HG03558 (cell line): ENCODE data around the gene PLAAT5.
A peak's percentile ranks its signal among the peaks of the same experiment; 100 is the strongest.
"Not testable (repeated sequence)": the region's sequence is repeated elsewhere in the genome, so short reads cannot be mapped to it uniquely, and the experiment has no call there.

Source experiments
- ATAC-seq: cut with Tn5 transposase; IDR thresholded peaks from one replicate; pipeline ENCODE4 v1.9.1; 2021; ENCODE audit warnings: moderate number of reproducible peaks; ENCODE audit not compliant: unreplicated experiment; ENCODE audit errors: extremely low read depth

The PLAAT5 gene, protein sequence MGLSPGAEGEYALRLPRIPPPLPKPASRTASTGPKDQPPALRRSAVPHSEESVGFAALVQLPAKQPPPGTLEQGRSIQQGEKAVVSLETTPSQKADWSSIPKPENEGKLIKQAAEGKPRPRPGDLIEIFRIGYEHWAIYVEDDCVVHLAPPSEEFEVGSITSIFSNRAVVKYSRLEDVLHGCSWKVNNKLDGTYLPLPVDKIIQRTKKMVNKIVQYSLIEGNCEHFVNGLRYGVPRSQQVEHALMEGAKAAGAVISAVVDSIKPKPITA

DNA sequence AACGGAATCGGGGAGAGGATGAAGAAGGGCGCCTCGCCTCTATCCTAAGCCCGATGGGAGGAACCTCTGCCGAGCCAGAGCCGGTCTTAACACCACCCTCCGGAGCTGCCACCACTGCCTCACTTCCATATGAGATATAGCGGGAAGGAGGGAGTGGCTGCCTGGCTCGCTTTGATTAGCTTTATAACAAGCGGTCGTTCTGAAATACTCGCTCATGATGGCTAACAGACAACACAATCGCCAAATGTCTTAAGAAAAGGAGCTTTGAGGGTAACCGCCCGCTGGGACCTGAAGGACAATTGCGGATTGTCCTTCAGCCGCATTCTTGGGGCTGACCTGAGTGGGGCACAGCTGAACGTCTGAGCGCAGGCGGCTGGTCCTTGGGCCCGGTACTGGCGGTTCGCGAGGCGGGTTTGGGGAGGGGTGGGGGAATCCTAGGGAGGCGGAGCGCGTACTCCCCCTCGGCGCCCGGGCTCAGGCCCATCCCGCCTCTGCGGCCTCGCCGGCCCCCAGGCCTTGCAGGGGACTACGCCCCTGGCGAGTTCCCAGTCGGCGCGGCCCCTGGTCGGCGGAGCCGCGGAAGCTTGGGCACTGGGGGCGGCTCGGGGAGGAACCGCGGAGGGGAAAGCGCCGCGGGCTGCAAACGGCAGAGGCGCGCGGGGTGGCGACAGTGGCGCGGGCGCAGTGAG lies at the start of gene PLAAT5:
Gene PLAAT5, minus strand, starts transcription at position 617 of the 689 bp plus-strand sequence. Its CDS starts 133 bp downstream, at position 484.
- ATAC-seq = no peak

DNA sequence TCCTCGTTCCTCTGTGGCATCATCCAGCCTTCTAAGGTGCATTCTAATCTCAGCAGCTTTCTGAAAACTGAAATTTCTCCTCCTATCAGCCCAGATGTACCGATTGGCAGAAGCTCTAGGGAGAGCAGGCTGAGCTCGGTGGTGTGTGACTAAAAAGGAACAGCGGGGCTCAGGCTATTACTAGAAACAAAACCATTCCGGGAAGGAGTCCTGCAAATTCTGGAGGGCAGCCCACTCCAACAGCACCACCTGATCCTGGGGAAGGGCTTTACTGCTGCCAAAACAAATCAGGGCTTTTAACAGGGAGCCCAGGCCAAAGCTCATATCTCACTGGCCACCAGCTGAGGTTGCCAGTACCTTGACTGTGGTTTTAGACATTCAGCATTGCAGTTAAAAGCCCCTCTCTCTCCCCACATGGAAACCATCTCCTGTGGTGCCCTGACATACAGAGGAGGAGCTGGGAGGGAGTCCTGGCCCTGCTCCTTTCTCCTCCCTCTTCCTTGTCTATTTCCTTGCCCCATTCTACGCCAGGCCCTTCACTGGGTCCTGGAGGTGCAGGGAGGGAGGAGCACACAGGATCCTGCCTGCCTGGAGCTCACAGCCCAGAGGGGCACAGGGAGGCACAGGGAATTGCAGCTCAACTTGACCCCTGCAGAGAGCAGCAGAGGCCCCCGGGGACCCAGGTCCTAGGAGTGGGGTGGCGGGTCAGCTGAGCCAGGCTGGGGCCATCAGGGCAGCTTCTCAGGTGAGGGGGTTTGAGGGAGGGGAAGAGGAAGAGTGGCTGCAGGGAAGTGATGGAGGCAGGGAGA lies 46.5 kb upstream of the PLAAT5 start:
- ATAC-seq = no peak

- no peak for ATAC-seq
Measured at GRCh38 chr11:63536669-63537292, 45.8 kb upstream of the PLAAT5 start, which contains the start of gene PLAAT4. TSS of gene PLAAT4 (plus strand) at chr11:63536808. CDS start at chr11:63536869, 61 bp downstream.

DNA sequence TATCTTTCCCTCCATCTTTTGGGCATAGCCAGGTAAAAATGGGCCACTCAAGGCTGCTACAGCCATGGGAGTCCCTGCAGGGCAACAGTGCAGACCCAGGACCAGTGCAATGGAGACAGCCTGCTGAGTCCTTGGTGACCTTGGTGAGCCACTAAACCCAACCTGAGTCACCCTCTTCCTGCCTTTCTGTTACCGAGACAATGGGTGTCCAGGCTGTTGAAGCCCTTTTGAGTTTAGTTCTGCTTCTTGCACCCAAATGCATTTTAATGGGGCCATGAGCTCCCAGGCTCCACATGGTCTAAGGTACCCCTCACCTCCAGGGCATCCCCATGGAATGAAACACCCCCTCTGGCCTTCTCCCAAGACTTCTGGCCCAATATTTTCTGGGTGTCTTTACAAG lies 44.8 kb upstream of the PLAAT5 start:
- ATAC-seq = no peak

DNA sequence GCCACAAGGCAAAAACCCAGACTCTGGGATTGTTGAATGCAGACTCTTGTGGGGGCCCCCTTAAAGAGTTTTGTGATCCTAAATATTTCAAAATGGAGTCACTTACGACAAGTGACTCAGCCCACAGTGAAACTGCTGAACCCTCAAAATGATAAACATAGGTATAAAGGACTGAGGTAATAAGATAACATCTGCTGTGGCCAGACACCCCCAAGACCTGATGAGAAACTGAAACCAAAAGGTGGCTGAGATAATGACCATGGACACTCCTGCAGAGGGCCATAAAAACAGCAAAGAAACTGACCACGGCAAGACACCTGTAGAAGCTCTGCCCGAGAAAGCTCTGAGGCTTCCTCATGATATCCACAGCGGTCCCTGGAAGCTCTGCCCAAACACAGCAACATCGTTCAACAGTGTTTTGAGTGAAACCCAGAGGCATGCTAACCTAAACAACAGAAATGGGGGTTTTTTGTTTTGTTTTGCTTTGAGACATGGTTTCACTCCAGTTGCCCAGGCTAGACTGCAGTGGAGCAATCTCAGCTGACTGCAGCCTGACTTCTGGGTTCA lies 44.0 kb upstream of the PLAAT5 start:
- no peak for ATAC-seq

DNA sequence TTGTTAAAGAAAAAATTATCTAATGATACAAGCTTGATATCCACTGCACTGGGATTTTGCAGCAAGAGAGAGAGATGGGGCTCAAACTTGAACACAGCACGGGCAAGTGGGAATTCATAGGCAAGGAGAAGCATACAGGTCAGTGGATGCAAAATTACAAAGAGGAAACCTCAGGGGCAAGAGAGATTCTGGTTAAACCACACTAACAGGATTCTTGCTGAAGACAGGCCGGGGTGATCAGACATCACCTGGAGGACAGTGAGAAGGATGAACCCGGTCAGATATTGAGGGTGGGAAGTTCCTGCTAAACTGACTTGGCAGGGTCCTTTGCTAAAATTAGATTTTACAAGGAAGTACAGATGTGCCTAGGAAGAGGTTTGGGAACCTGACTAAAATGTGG lies 43.1 kb upstream of the PLAAT5 start:
- ATAC-seq = no peak

GRCh38 chr11:63532799-63533475 lies 42.0 kb upstream of the PLAAT5 start:
- no peak for ATAC-seq

- ATAC-seq = no peak
Measured at GRCh38 chr11:63532117-63532516, 41.1 kb upstream of the PLAAT5 start.

DNA sequence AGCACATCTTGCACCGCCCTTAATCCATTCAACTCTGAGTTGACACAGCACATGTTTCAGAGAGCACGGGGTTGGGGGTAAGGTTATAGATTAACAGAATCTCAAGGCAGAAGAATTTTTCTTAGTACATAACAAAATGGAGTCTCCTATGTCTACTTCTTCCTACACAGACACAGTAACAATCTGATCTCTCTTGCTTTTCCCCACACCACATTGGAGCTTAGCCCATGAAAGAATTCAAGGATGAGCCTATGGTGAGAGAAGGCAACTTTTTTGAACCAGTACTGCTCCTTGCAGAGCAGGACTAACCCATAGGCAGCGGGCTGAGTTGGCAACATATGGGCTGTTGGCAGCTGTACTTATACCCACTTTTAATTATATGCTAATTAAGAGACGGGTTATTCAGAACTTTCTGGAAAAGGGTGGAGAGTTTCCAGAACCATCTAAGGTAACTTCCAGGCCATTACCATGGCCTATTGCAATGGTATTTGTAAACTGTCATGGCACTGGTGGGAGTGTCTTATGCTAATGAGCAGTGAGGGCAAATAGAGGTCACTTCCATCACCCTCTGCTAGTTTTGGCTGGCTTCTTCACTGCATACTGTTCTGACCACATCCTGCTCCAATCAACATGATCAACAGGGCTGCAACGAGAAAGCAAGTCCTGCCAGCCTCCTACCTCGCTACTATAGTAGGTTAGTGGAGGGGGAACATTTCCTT lies 40.3 kb upstream of the PLAAT5 start:
- peak; percentile 64 for ATAC-seq

DNA sequence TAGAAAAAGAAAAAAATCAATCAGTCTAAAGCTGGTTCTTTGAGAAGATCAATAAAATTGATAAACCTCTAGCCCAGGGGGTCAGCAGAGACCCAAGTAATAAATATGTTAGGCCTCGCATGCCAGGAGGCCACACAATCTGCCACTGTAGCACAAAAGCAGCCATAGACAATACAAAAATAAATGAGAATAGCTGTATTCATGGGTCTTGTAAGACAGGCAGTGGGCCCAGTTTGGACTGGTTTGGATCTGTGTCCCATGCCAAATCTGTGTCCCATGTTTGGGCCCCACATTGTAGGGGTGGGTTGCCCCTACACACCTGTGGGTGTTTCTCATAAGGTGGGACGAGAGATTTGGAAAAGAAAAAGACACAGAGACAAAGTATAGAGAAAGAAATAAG lies 39.1 kb upstream of the PLAAT5 start:
- ATAC-seq = no peak

DNA sequence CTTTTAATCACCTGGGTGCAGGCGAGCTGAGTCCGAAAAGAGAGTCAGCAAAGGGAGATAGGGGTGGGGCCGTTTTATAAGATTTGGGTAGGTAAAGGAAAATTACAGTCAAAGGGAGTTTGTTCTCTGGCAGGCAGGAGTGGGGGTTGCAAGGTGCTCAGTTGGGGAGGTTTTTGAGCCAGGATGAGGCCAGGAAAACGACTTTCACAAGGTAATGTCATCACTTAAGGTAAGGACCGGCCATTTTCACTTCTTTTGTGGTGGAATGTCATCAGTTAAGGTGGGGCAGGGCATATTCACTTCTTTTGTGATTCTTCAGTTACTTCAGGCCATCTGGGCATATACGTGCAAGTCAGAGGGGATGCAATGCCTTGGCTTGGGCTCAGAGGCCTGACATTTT lies 38.4 kb upstream of the PLAAT5 start:
- not testable (repeated sequence) for ATAC-seq

DNA sequence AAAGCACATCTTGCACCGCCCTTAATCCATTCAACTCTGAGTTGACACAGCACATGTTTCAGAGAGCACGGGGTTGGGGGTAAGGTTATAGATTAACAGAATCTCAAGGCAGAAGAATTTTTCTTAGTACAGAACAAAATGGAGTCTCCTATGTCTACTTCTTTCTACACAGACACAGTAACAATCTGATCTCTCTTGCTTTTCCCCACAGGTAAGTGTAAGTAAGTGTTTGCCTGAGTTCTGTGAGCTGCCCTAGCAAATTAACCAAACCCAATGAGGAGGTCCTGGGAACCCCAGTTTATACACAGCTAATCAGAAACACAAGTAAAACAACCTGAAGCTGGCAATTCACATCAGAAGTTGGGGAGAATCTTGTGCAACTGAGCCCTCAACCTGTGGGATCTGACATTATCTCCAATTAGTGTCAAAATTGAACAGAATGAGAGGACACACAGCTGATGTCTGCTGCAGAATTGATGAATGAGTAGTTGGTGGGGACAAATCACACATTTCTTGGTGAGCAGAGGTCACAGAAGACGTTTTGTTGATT lies 37.8 kb upstream of the PLAAT5 start:
- ATAC-seq = not testable (repeated sequence)

- not testable (repeated sequence) for ATAC-seq
Measured at GRCh38 chr11:63528156-63528555, 37.2 kb upstream of the PLAAT5 start.

DNA sequence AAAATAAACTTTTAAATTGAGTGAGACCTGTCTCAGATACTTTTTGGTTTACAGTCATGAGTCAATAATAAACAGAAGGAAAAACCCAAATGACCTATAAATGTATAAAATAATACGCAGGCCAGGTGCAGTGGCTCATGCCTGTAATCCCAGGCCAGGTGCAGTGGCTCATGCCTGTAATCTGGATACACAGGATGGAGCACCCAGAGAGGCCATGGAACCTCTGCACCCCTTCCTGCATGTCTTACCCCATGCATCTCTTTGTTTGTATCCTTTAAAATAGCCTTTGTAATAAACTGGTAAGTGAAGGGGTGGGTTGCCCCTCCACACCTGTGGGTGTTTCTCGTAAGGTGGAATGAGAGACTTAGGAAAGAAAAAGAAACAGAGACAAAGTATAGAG lies 36.7 kb upstream of the PLAAT5 start:
- ATAC-seq = no peak

- no peak for ATAC-seq
Measured at GRCh38 chr11:63523151-63523550, 32.2 kb upstream of the PLAAT5 start.

DNA sequence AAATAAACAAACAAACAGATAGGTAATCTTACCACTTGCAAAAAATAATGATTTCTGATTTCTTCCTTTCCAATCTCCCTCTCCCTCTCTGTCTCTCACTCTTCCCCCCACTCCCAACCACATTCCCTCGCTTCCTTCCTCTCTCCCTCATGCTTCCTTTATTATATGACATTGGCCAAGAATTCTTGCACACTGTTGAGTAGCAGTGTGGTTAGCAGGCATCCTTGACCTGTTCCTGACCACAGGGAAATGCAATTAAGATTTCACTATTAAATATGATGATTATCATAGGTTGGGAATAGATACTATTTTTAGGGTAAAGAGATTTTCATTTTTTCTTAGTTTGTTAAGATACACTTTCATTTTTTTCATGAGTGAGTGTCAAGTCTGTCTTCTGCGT lies 30.9 kb upstream of the PLAAT5 start:
- no peak for ATAC-seq

- ATAC-seq = no peak
Measured at GRCh38 chr11:63520606-63521170, 29.7 kb upstream of the PLAAT5 start.

DNA sequence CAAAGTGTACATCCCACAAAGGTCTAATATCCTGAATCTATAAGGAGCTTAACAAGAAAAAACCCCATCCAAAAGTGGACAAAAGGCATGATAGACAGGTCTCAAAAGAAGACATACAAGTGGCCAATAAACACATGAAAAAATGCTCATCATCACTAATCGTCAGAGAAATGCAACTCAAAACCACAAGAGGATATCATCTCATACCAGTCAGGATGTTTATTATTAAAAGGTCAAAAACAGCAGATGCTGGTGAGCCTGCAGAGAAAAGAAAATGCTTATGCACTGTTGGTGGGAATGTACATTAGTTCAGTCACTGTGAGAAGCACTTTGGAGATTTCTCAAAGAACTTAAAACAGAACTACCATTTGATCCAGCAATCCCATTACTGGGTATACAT lies 27.6 kb upstream of the PLAAT5 start:
- ATAC-seq = no peak
